Kidney epithelial cell (primary cell): ENCODE results near the gene TIMP3. TPM values are rescaled to one million over a fixed set of nuclear protein-coding genes. Genes with fewer than 3 reads are reported as not detected.
A peak's percentile ranks its signal among the peaks of the same experiment; 100 is the strongest.

ENCODE experiments used
- DNase-seq: peaks from one replicate; pipeline ENCODE4 v3.0.0-alpha.2; 2010; ENCODE audit warnings: low read depth
- H3K27me3 ChIP-seq: 2 replicates; pipeline ENCODE4 v1.6.0; 2011; ENCODE audit warnings: low read length; ENCODE audit not compliant: control insufficient read depth, insufficient read depth
- H3K36me3 ChIP-seq: 2 replicates; pipeline ENCODE4 v1.5.1; 2011; ENCODE audit warnings: low read length; ENCODE audit not compliant: control insufficient read depth, insufficient read depth
- H3K4me3 ChIP-seq: 2 replicates; pipeline ENCODE4 v1.5.1; 2011; ENCODE audit warnings: low read depth, mild to moderate bottlenecking, control low read depth, low read length
- CTCF ChIP-seq: IDR thresholded peaks from 2 replicates; pipeline ENCODE4 v1.5.1; 2011; ENCODE audit warnings: mild to moderate bottlenecking, moderate library complexity, low read length, control low read depth, inconsistent platforms; ENCODE audit not compliant: insufficient read depth, poor library complexity, severe bottlenecking
- total RNA-seq: library from RNA; depleted of rRNA; stranded (reverse); fragments of >200 nt; gene quantifications from 2 replicates; pipeline ENCODE4 v1.2.3, GENCODE V29; 2015

Gene TIMP3
- total RNA-seq, 1 donor from 2014 or later = 45.6 TPM

GRCh38 chr22:32758866-32759385 lies 42.6 kb upstream of the TIMP3 start:
- TF ChIP-seq CTCF = no peak
- Histone ChIP-seq H3K4me3 (no peak overlapping the region), H3K36me3 (no peaks in the 10 kb centered on the region), H3K27me3 (no peaks in the 10 kb centered on the region)
- DNase-seq = no peak

GRCh38 chr22:32760396-32760795 lies 41.1 kb upstream of the TIMP3 start:
- Histone ChIP-seq H3K4me3 (no peak overlapping the region), H3K36me3 (no peaks in the 10 kb centered on the region), H3K27me3 (no peaks in the 10 kb centered on the region)
- no peak for DNase-seq
- TF ChIP-seq CTCF = no peak

GRCh38 chr22:32760815-32761214 lies 40.7 kb upstream of the TIMP3 start:
- H3K36me3 ChIP-seq = no peaks in the 10 kb centered on the region
- no peaks in the 10 kb centered on the region for H3K27me3 ChIP-seq
- DNase-seq = no peak
- TF ChIP-seq CTCF = no peak
- no peak overlapping the region for H3K4me3 ChIP-seq

GRCh38 chr22:32761251-32761903 lies 40.1 kb upstream of the TIMP3 start:
- no peak for DNase-seq
- TF ChIP-seq CTCF = no peak
- H3K27me3 ChIP-seq = no peaks in the 10 kb centered on the region
- H3K4me3 ChIP-seq = no peak overlapping the region
- H3K36me3 ChIP-seq = no peaks in the 10 kb centered on the region

GRCh38 chr22:32764330-32765131 lies 37.0 kb upstream of the TIMP3 start:
- peak; percentile 26 for DNase-seq
- TF ChIP-seq CTCF = no peak
- no peaks in the 10 kb centered on the region for H3K36me3 ChIP-seq
- no peak overlapping the region for H3K4me3 ChIP-seq
- H3K27me3 ChIP-seq = no peaks in the 10 kb centered on the region

- TF ChIP-seq CTCF = no peak
- no peaks in the 10 kb centered on the region for H3K27me3 ChIP-seq
- DNase-seq = no peak
- no peaks in the 10 kb centered on the region for H3K36me3 ChIP-seq
- H3K4me3 ChIP-seq = no peak overlapping the region
These were observed 36.3 kb upstream of the TIMP3 start for GRCh38 chr22:32765132-32765618.
